HepG2 (cell line): ENCODE results near the gene PRTN3. TPM values are rescaled to one million over a fixed set of nuclear protein-coding genes. Genes with fewer than 3 reads are reported as not detected.

Source experiments
- BRCA1 ChIP-seq: sonication (generic); formaldehyde crosslinking; IDR thresholded peaks from 2 replicates; pipeline ENCODE4 v1.4.0; 2020; ENCODE audit warnings: missing genetic modification reagents
- GFI1 ChIP-seq: sonication (generic); formaldehyde crosslinking; IDR thresholded peaks from 2 replicates; pipeline ENCODE4 v1.5.0; 2020; ENCODE audit warnings: missing genetic modification reagents, mild to moderate bottlenecking, borderline replicate concordance
- HHEX ChIP-seq: IDR thresholded peaks from 2 replicates; pipeline ENCODE4 v1.6.1; 2016; ENCODE audit warnings: control low read depth
- HNRNPK ChIP-seq: fragments of 200-400 bp; formaldehyde crosslinking; IDR thresholded peaks from 2 replicates; pipeline ENCODE4 v1.6.1; 2018; ENCODE audit warnings: low read length, low read depth, moderate library complexity, mild to moderate bottlenecking; ENCODE audit not compliant: poor library complexity, severe bottlenecking
- PAX8 ChIP-seq: sonication (generic); formaldehyde crosslinking; IDR thresholded peaks from 2 replicates; pipeline ENCODE4 v1.8.0; 2022; ENCODE audit warnings: mild to moderate bottlenecking, missing genetic modification reagents, borderline replicate concordance
- RFXANK ChIP-seq: IDR thresholded peaks from 2 replicates; pipeline ENCODE4 v1.6.1; 2016
- SCMH1 ChIP-seq: sonication (generic); formaldehyde crosslinking; IDR thresholded peaks from 2 replicates; pipeline ENCODE4 v1.9.0; 2021; ENCODE audit warnings: missing genetic modification reagents, mild to moderate bottlenecking, borderline replicate concordance
- SIN3B ChIP-seq: fragments of 150-350 bp; IDR thresholded peaks from 2 replicates; pipeline ENCODE4 v1.6.1; 2014; ENCODE audit warnings: low read length
- YEATS4 ChIP-seq: sonication (generic); formaldehyde crosslinking; IDR thresholded peaks from 2 replicates; pipeline ENCODE4 v1.4.0; 2020; ENCODE audit warnings: missing genetic modification reagents, borderline replicate concordance
- ZBTB44 ChIP-seq: sonication (generic); formaldehyde crosslinking; IDR thresholded peaks from 2 replicates; pipeline ENCODE4 v1.4.0; 2020; ENCODE audit warnings: missing genetic modification reagents
- ZFP90 ChIP-seq: sonication (generic); formaldehyde crosslinking; IDR thresholded peaks from 2 replicates; pipeline ENCODE4 v1.8.0; 2022; ENCODE audit warnings: missing genetic modification reagents, mild to moderate bottlenecking, inconsistent platforms, borderline replicate concordance
- ZNF121 ChIP-seq: sonication (generic); formaldehyde crosslinking; IDR thresholded peaks from 2 replicates; pipeline ENCODE4 v1.5.0; 2020; ENCODE audit warnings: mild to moderate bottlenecking, missing genetic modification reagents
- ZNF256 ChIP-seq: sonication (generic); formaldehyde crosslinking; conservative IDR thresholded peaks from 2 replicates; pipeline ENCODE4 v1.4.0; 2020; ENCODE audit warnings: missing genetic modification reagents
- ZNF280B ChIP-seq: sonication (generic); formaldehyde crosslinking; IDR thresholded peaks from 2 replicates; pipeline ENCODE4 v1.5.0; 2020; ENCODE audit warnings: missing genetic modification reagents, mild to moderate bottlenecking, borderline replicate concordance
- ZNF431 ChIP-seq: sonication (generic); formaldehyde crosslinking; IDR thresholded peaks from 2 replicates; pipeline ENCODE4 v1.9.0; 2022; ENCODE audit warnings: missing genetic modification reagents, low read depth, mild to moderate bottlenecking, borderline replicate concordance
- ZNF776 ChIP-seq: sonication (generic); formaldehyde crosslinking; IDR thresholded peaks from 2 replicates; pipeline ENCODE4 v1.4.0; 2020; ENCODE audit warnings: mild to moderate bottlenecking, missing genetic modification reagents
- ZSCAN22 ChIP-seq: sonication (generic); formaldehyde crosslinking; IDR thresholded peaks from 2 replicates; pipeline ENCODE4 v1.4.0; 2020; ENCODE audit warnings: mild to moderate bottlenecking, missing genetic modification reagents
- polyA plus RNA-seq, 8 experiments: library from polyadenylated mRNA; depleted of rRNA in 3 of 8; stranded (reverse) in 7 of 8; unstranded in 1 of 8; fragments of >200 nt; fragmentation: Illumina TruSeq in 4 of 8; extraction: Trizol in 4 of 8; gene quantifications; 2 replicates each; pipeline versions ENCODE4 v1.2.1 to v1.2.3, GENCODE V29; 2011 to 2016; ENCODE audit warnings: low read depth in 4 of 8, missing spikeins in 1 of 8, mixed read lengths in 1 of 8; ENCODE audit not compliant: insufficient read depth in 1 of 8
- total RNA-seq, 5 experiments: library from RNA; depleted of rRNA; stranded (reverse); fragments of >200 nt; fragmentation: Illumina TruSeq; extraction: Trizol; gene quantifications; 2 replicates each; pipeline ENCODE4 v1.2.3, GENCODE V29; 2016; ENCODE audit warnings: low read depth in 1 of 5
- TF ChIP-seq, protein P1 (sequence below): IDR thresholded peaks from 2 replicates; pipeline ENCODE4 v1.6.1; 2012; ENCODE audit warnings: low read length, improper control_type of control experiment
- TF ChIP-seq, protein P2 (sequence below): sonication (generic); formaldehyde crosslinking; IDR thresholded peaks from 2 replicates; pipeline ENCODE4 v1.5.1; 2020; ENCODE audit warnings: mild to moderate bottlenecking, missing genetic modification reagents, moderate library complexity

The PRTN3 gene
- total and polyA plus RNA-seq, 2 of the 13 experiments (the other 11 are each of a cell fraction or from before 2014, with no cell fraction given) = not detected

DNA sequence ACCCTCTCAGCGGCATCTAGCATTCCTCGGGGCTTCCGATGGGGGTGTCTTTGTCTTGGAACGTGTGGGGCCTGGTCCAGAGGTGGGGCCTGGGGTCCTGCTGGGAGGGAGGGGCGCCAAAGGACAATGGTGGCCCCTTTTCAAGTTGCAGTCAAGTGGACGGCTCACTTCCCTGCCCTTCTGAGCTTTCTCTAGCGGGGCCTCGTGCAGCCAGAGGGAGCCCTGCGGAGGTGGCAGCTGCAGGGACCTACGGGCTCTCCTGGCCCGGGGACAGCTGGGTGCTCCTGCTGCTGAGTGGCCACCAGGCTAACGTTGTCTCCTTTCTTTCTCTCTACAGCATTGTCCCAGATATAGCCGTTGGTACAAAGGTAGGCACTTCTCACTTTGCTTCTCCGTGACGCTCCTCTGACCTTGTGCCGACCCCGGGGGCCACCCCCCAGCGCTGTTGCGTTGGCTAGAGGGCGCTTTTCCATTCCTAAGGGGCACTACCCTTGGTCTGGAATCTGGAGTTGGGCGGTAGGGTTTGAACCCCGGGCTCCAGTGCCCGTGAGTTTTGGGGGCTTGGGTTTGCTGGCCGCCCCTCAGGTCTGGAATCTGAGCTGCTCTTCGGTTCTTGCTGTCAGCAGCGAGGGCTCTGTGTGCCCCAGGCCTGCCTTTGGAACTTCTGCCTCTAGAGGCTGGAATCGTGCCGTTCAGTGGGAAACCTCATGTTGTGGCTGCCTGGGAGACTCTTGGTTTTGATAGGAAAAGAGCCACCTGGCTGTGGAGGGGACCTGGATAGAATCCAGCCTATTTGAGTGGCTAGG is 41.5 kb upstream of the PRTN3 start (continued):
- TF ChIP-seq, protein P1, sequence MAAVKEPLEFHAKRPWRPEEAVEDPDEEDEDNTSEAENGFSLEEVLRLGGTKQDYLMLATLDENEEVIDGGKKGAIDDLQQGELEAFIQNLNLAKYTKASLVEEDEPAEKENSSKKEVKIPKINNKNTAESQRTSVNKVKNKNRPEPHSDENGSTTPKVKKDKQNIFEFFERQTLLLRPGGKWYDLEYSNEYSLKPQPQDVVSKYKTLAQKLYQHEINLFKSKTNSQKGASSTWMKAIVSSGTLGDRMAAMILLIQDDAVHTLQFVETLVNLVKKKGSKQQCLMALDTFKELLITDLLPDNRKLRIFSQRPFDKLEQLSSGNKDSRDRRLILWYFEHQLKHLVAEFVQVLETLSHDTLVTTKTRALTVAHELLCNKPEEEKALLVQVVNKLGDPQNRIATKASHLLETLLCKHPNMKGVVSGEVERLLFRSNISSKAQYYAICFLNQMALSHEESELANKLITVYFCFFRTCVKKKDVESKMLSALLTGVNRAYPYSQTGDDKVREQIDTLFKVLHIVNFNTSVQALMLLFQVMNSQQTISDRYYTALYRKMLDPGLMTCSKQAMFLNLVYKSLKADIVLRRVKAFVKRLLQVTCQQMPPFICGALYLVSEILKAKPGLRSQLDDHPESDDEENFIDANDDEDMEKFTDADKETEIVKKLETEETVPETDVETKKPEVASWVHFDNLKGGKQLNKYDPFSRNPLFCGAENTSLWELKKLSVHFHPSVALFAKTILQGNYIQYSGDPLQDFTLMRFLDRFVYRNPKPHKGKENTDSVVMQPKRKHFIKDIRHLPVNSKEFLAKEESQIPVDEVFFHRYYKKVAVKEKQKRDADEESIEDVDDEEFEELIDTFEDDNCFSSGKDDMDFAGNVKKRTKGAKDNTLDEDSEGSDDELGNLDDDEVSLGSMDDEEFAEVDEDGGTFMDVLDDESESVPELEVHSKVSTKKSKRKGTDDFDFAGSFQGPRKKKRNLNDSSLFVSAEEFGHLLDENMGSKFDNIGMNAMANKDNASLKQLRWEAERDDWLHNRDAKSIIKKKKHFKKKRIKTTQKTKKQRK = no peak
- TF ChIP-seq HNRNPK = no peak
- no peak for TF ChIP-seq ZSCAN22
- no peak for TF ChIP-seq GFI1 (CRISPR knock-in tag)
- 0 out of 2 replicates have a peak, but pooled peaks have one; percentile 19 for TF ChIP-seq PAX8 (CRISPR knock-in tag)
- no peak for TF ChIP-seq ZNF776 (CRISPR knock-in tag)
- TF ChIP-seq ZNF431 (CRISPR knock-in tag) = no peak
- TF ChIP-seq ZNF256 (CRISPR knock-in tag) = no peak
- TF ChIP-seq ZNF121 (CRISPR knock-in tag) = no peak
- no peak for TF ChIP-seq ZBTB44 (CRISPR knock-in tag)
- TF ChIP-seq YEATS4 = no peak
- TF ChIP-seq HHEX = no peak
- TF ChIP-seq ZFP90 = no peak
- TF ChIP-seq BRCA1 (CRISPR knock-in tag) = no peak
- no peak for TF ChIP-seq SIN3B
- no peak for TF ChIP-seq RFXANK (CRISPR knock-in tag)
- TF ChIP-seq, protein P2, sequence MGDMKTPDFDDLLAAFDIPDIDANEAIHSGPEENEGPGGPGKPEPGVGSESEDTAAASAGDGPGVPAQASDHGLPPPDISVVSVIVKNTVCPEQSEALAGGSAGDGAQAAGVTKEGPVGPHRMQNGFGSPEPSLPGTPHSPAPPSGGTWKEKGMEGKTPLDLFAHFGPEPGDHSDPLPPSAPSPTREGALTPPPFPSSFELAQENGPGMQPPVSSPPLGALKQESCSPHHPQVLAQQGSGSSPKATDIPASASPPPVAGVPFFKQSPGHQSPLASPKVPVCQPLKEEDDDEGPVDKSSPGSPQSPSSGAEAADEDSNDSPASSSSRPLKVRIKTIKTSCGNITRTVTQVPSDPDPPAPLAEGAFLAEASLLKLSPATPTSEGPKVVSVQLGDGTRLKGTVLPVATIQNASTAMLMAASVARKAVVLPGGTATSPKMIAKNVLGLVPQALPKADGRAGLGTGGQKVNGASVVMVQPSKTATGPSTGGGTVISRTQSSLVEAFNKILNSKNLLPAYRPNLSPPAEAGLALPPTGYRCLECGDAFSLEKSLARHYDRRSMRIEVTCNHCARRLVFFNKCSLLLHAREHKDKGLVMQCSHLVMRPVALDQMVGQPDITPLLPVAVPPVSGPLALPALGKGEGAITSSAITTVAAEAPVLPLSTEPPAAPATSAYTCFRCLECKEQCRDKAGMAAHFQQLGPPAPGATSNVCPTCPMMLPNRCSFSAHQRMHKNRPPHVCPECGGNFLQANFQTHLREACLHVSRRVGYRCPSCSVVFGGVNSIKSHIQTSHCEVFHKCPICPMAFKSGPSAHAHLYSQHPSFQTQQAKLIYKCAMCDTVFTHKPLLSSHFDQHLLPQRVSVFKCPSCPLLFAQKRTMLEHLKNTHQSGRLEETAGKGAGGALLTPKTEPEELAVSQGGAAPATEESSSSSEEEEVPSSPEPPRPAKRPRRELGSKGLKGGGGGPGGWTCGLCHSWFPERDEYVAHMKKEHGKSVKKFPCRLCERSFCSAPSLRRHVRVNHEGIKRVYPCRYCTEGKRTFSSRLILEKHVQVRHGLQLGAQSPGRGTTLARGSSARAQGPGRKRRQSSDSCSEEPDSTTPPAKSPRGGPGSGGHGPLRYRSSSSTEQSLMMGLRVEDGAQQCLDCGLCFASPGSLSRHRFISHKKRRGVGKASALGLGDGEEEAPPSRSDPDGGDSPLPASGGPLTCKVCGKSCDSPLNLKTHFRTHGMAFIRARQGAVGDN (CRISPR knock-in tag) = peak; percentile 57
- no peak for TF ChIP-seq SCMH1
- no peak for TF ChIP-seq ZNF280B
